Astrocyte (in vitro differentiated cells and primary cell): Measurements from ENCODE around the gene SYVN1.

Experiments
- CTCF ChIP-seq: IDR thresholded peaks from 2 replicates; pipeline ENCODE4 v1.5.1; 2011; ENCODE audit warnings: low read depth, mild to moderate bottlenecking, inconsistent platforms, low read length, moderate library complexity; ENCODE audit not compliant: insufficient read depth
- EZH2 ChIP-seq: IDR thresholded peaks from 2 replicates; pipeline ENCODE4 v1.6.1; 2012; ENCODE audit warnings: mild to moderate bottlenecking, low read length, inconsistent platforms; ENCODE audit not compliant: insufficient read depth

DNA sequence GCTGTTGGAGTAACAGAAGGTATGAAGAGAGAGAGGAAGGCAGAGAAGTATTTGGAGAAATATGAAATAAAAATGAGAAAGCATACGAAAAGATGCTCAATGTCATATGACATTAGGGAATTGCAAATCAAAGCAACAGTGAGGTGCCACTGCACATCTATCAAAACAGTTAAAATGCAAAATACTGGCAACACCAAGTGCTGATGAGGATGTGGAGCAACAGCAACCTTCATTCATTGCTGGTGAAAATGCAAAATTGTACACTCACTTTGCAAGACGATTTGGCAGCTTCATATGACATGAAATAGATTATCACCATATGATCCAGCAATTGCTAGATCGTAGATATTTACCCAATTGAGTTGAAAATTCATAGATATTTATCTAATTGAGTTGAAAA is 26.3 kb upstream of the SYVN1 start:
- no peak for TF ChIP-seq CTCF
- no peak for TF ChIP-seq EZH2
